ENCODE data around the gene FBXL17.

DNA sequence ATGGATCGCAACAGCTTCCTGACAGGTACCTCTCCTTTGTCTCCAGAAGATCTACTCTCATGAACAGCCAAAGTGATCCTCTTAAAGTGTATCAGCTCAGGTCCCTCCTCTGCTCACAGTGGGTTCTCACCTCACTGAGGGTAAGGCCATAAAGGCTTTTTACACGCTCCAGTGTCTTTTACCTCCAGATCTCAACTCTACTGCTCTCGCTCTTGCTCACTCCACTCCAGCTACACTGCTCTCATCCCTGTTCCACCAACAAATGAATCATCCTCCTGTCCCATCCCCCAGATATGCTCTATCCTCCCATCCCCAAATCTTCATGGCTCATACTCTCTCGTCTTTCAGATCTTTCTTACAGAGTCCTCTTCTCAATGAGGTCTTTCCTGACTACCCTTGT lies 462.5 kb downstream of the FBXL17 start:
- TF ChIP-seq, protein P1, sequence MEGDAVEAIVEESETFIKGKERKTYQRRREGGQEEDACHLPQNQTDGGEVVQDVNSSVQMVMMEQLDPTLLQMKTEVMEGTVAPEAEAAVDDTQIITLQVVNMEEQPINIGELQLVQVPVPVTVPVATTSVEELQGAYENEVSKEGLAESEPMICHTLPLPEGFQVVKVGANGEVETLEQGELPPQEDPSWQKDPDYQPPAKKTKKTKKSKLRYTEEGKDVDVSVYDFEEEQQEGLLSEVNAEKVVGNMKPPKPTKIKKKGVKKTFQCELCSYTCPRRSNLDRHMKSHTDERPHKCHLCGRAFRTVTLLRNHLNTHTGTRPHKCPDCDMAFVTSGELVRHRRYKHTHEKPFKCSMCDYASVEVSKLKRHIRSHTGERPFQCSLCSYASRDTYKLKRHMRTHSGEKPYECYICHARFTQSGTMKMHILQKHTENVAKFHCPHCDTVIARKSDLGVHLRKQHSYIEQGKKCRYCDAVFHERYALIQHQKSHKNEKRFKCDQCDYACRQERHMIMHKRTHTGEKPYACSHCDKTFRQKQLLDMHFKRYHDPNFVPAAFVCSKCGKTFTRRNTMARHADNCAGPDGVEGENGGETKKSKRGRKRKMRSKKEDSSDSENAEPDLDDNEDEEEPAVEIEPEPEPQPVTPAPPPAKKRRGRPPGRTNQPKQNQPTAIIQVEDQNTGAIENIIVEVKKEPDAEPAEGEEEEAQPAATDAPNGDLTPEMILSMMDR (IDR thresholded peaks at IDR 0.05), result no peak
- no peak for TF ChIP-seq POLR2A (IDR thresholded peaks at IDR 0.05)
